ENCODE data around the gene RASA3.
A peak's percentile ranks its signal among the peaks of the same experiment; 100 is the strongest.

The RASA3 gene

DNA sequence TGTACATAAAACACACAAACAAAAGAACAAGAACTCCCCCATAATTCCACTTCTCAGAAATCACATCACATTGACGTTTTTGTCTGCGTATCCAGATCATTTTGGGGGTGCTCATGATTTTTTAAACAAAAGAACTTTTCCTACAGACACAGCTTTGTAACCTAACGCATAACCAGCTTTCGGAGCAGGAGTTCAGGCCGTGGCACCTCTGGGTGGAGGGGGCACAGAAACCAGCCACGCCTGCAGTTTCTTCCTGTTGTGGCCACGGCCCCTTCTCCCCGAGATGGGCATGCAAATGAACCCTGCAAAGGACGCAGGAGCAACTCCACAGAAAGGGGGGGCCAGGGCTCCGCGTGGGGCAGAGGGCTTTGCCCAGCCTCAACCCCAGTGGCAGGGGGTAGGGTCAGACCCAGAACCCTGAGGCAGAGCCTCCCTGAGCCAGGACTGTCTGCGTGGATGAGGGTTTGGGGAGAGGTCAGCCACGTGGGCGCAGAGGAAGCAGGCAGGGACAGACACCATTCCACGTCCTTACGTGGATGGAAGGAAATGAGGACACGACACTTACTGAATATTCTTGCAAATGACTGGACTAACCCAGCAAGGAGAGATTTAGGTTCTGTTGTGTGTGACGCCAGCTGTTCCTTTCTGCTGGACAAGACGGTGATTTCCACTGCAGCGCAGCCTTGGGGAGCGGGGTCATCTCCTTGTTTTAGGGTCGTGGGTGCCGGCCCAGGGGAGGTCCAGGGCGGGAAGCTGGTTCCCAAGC is 64.4 kb downstream of the RASA3 start:
- DNase-seq (ENCODE audit: low spot score): no peak

- no peak for DNase-seq (ENCODE audit: low spot score)
Observed at GRCh38 chr13:114067381-114067885, 65.0 kb downstream of the RASA3 start.

- DNase-seq (ENCODE audit: low spot score): no peak
Observed at GRCh38 chr13:114066956-114067355, 65.5 kb downstream of the RASA3 start.

GRCh38 chr13:114065926-114066774 is 66.3 kb downstream of the RASA3 start:
- no peak for DNase-seq (ENCODE audit: low spot score)

GRCh38 chr13:114065141-114065925 is 67.1 kb downstream of the RASA3 start:
- DNase-seq (ENCODE audit: low spot score): peak; percentile 79

DNA sequence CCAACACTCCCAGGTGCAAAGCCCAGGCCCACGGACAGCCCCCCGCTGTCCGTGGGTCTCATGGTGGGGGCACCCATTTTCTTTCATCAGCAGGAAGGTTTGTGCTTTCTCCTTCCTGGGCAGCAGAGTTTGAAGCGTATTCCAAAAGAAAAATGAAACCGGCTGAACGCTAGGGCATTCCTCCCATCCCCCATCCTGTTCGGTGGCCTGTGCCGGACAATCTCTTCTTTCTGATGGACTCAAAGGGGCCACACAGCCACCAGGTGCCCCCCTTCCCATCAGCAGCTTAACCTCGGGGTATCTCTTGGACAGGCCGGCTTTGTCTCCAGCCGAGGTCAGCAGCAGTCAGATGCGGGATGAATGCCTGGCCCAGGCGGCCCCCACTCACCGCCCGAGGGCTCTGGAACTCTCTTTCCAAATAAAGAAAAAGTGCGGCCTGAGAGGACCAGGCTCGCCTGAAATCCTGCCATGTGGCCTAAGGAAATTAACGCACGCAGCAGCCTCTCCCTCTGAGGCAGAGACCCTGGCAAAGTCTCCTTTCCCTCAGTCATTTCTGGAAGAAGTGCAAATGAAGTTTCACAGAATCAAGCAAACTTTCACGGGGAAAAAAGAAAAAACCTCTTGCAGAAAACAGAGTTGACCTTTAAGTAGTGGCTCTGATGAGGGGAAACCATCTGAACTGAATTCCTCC is 67.8 kb downstream of the RASA3 start:
- peak; percentile 88 for DNase-seq (ENCODE audit: low spot score)

DNA sequence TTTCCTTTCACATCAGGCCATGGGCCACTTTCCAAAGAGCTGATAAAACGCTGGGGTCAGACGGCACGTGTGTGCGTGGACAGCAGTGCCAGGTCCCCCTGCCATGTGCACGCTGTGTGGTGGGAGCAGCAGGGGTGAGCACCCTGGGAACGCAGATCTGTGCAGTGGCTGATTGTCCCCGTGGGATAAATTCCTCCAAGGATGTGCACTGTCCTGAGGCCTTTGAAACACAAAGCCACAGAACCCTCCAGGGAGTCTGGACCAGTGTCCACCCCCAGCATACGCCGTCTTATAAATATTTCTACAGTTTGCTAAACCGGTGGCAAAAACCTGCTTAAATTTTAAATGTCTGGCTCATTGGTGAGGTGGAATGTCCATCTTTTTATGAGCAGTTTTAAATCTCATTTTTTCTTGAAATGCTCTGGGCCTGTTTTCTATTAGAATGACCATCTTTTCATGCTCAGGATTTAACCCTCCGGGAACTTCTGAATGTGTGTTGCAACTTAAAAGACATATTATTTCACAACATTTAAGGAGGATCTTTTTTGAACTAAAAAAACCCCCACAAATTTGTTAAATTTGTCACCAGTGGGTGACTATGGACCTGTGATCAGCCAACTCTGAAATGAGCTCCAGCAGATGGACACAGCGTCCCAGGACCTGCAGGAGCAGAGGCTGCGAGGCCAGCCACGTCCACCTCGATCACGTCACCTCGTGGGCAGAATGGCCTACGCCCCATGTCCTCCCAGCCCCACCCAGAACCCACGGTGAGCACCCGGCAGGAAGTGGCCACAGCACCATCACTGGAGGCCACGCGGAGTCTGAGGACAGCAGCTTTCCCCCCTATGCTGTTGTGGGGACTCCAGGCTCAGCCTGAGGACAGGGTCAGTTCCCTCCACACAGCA is 68.6 kb downstream of the RASA3 start:
- DNase-seq (ENCODE audit: low spot score): no peak

DNA sequence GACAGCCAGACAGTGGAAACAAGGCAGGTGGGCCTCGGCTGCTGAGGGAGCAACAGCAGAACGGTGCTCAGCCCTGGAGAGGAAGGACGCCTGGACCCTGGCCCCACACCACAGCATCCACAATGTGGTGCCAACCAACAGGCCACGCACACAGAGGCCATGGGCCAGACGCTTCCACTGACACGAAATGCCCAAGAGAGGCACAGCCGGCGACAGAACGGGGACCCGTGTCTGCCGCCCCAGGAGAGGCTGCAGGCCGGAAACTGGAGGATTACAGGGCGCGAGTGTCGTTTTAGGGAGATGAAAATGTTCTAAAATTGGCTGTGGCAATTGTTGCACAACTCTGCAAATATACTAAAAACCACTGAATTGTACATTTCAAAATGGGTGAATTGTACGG is 69.7 kb downstream of the RASA3 start:
- no peak for DNase-seq (ENCODE audit: low spot score)

GRCh38 chr13:114062341-114062740 is 70.1 kb downstream of the RASA3 start:
- DNase-seq (ENCODE audit: low spot score): no peak

- DNase-seq (ENCODE audit: low spot score): no peak
Observed at GRCh38 chr13:114061744-114062143, 70.7 kb downstream of the RASA3 start.

GRCh38 chr13:114061047-114061446 is 71.4 kb downstream of the RASA3 start:
- DNase-seq (ENCODE audit: low spot score): no peak

- DNase-seq (ENCODE audit: low spot score): no peak
Observed at GRCh38 chr13:114059946-114060860, 72.2 kb downstream of the RASA3 start.

DNA sequence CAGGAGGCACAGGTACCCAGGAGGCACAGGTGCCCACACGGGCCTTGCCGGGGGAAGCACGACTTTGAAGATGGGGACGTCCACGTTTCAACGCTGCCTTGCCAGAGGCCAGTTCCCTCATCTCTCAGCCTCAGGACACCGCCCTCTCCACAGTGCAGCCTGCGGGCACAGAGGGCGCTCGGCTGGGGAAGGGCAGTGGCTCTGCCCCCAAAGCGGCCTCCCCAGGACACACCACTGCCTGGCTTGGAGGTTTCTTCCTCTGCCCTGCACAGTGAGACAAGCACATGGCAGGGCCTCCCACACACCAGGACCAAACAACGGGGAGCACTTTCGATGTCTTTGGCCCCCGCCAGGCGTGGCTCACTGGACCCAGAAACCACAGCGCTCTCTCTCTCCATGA is 73.0 kb downstream of the RASA3 start:
- DNase-seq (ENCODE audit: low spot score): no peak

DNA sequence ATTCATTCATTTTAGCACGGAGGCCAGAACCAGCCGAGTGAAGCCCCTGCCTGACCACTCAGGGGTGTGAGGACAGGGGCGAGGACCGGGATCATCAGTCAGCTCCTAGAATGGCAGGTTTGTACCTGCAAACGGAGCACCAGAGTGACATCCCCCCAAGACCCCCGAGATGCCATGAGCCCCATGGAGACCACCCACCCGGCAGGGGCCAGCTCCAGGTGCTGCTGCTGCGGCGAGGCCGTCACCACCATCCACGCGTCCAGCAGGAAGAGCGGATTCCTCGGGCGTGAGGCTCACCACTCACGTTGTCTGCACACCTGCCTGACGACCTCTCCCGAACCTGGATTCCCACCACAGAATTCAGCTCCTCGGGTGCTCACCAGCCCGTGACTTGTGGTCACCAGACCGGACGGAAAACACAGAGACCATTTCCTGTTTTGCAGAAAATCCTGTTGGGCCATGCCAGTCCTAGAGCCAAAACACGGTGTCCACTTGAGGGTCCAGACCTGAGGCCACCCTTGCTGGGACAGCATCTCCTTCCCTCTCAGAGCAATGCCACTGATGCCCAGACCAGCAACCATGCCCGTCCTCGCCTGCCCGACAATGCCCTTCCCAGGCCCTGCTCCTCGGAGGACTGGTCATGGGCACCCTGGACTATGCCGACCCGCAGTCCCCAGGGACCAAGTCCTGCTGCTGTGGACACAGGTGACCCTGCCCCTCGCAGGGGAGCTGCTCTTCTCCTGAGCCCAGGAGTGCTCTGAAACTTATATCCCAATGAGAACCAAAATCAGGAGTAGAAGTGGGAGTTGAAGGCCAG is 74.2 kb downstream of the RASA3 start:
- no peak for DNase-seq (ENCODE audit: low spot score)

DNA sequence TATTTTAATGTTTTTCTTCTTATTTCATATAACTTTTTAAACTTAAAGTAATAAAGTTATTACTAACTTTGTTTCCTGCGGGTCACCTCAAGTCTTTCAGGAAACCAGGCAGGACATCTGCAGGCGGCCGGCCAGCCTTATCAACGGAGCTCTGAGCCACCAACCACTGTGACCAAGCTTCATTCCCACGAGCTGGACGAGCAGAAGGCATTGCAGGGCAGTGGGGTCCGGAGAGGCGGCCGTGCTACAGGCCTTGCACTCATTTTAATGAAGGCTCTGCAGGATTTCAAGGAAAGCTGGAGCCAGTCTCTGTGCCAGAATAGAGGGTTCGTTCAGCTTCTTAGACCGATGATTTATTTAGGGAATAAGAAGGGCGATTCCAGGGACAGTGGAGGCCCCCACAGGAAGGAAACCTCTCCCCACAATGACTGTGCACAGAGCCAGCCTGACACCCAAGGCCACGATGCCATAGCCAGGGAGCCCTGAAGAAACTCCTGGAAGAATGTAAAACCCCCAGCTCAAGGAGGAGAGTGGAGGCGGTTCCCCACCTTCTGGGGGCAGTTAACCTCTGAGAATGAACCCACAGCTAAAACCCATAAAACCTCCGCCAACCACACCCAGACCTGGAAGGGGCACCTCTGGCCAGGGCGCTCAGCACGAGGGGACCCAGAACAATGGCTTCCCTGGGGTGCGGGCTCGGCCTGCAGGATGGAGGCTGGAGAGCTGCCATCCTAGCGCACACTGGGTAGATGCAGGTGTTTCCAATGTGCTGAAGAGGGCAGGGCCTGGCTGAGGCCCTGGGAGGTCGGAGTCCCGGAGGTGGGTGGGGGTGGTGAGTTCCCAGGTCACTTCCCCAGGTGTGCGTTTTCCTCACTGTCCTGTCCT is 75.0 kb downstream of the RASA3 start:
- DNase-seq (ENCODE audit: low spot score): no peak

DNA sequence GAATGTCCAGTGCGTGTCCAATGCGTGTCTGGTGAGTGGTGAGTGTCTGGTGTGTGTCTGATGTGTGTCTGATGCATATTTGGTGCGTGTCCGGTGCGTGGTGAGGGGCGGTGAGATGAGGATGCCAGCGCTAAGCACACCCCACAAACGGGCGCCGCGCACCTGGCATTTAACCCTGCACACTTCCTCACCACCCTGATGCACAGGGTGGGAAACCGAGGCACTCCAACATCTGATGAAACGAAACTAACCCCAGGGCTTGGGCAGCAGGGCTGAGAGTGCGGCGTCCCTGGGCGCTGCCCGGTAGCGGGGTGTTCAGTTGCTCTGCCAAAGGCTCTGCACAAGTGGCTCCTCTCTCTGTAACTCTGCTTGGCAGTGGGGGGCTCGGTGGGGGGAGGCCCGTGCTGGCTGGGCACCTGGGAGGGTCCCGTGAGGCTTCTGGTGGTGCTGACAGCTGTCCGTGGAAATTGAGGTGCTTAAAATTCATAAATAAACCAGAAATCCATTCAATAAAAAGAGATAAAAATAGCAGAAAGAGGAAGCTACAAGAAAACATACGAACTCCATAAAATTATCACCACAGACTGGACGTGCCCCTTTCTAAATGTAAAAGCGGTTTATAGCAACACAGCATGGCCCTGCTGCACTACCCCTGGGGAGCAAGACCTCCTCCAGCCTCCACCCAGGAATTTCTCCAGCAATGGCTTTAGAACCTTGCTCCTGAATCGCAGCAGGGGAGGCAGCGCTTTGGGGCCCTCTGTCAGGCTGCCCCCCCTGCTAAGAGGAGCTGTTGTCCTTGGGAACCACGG is 76.0 kb downstream of the RASA3 start:
- DNase-seq (ENCODE audit: low spot score): no peak

DNA sequence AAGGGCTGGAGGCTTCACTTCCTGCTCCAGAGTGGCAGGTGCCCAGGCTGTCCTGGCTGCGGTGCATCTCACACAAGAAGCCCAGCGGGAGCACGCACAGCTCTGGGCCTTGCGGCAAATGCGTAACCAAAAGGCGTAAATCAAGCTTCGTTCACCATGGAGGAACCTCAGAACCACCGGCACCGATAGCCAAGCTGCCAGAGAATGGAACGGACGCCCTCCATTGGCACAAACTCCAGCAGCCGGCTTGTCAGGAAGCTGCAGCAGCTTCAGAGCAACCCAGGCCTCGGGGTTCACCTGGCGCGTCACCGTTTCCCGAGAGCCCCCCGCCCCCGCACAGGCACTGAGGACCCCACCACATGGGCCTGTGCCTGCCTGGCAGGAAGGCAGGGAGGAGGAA is 76.7 kb downstream of the RASA3 start:
- DNase-seq (ENCODE audit: low spot score): no peak

All from putamen (tissue), 1 donor.